HG03575 (cell line): ENCODE measurements around the gene SH3RF3.

Source experiments
- ATAC-seq: cut with Tn5 transposase; IDR thresholded peaks from one replicate; pipeline ENCODE4 v1.9.1; 2021; ENCODE audit not compliant: unreplicated experiment, insufficient number of reproducible peaks, low FRiP score; ENCODE audit errors: extremely low read depth

Gene SH3RF3

DNA sequence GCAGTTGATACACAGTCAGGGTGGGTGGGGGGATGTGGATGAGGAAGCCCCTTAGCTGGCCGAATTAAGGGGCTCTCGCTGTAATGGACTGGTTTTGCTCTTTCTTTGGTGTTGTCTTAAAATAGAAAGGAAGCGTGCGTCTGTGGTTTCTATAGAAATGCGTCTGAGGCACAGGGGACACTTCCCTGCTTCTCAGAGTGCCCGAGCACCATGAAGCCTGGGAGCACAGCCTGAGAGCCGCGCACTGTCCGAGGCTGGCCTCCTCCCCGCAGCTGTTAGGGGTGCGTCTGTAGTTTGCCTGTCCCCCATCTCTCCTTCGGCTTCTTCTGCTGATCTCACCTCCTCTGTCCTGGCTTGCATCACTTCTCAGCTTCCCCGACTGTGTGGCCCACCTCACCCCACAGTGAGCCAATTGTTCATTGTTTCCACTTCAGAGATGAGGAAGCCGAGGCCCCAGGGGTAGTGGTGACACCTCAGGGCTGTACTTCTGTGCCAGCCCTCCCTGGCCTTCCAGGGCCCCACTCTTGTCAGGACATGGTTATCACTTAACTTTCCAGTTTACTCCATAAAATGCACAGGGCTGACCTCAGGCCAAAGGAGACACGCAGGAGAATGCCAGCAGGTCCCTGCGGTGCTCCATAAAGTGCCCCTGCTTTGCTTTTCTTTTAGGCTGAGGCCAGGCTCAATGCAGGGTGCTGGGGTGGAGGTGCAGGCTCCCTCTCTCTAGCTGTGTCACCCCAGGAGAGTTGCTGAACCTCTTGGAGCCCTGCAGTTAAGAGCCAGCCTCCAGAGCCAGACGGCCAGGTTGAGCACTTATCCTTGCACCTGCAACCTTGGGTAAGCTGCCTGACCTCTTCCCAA, 274.2 kb downstream of the SH3RF3 start:
- ATAC-seq = no peak

DNA sequence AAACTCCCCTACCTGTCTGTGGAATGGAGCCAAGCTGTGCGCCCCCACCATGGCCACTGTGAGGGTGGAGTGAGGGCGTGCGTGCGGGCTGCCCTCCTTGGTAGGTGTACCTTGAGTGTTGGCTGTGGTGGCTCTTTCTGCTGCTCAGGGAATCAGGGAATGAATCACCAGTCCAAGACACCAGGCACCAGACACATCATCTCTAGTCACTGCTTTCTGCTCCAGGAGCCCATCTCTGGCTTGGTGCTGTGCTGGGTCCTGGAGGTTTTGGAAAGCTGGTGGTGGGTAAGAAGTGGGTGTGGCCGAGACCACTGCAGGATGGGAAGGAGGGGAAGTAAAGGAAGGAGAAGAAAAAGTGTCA, 274.8 kb downstream of the SH3RF3 start:
- no peak for ATAC-seq

DNA sequence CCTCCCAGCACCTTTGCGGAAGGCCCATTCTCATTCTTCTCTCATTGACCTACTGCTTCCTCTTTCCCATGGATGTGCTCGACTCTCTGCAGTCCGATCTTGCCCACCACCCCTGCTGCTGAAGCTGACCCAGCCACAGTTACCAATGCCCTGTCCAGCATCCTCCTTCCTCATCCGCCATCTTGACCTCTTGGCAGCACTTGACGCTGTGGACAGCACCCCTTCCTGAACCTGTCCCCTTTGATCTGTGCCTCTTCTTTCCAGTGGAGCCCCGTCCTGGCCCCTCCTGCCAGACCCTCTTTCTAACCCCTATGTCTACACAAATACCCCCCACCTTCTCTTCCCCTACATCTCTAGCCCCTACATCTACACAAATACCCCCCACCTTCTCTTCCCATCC, 275.7 kb downstream of the SH3RF3 start:
- no peak for ATAC-seq

DNA sequence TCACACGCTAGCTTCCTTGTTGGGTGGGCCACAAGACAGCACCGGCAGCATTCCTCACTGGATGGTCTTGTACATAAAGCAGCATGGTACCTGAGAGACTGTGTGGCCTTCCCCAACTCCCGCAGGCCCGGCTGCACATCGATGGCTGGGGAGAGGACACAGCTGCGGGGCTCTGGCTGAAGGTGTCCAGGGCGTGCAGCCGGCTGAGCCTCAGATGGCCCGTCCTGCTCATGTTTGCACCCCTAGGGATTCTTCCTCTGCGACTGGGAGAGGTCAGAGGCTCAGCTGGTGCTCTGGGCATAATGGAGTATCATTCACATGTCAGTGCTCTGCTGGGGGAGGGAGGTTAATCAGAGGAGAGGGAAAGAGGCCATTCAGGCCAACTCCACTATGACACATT, 276.9 kb downstream of the SH3RF3 start:
- ATAC-seq = no peak

DNA sequence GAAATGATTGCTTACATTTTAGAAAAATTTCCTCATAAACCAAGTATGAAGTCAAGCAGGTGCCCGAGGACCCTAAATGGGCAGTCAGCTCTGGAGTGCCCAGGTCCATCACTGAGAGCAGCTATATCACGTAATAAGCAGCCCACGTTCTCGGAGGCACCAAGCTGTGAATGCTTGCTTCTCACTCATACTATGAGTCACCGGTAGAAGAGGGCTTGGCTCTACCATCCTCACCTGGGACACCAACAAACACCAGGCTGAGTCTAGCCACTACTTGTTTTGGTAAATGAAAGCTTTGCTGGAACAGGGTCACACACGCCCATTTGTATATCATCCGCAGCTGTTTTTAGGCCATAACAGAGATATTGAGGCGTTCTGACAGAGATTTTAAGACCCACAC, 277.3 kb downstream of the SH3RF3 start:
- no peak for ATAC-seq

DNA sequence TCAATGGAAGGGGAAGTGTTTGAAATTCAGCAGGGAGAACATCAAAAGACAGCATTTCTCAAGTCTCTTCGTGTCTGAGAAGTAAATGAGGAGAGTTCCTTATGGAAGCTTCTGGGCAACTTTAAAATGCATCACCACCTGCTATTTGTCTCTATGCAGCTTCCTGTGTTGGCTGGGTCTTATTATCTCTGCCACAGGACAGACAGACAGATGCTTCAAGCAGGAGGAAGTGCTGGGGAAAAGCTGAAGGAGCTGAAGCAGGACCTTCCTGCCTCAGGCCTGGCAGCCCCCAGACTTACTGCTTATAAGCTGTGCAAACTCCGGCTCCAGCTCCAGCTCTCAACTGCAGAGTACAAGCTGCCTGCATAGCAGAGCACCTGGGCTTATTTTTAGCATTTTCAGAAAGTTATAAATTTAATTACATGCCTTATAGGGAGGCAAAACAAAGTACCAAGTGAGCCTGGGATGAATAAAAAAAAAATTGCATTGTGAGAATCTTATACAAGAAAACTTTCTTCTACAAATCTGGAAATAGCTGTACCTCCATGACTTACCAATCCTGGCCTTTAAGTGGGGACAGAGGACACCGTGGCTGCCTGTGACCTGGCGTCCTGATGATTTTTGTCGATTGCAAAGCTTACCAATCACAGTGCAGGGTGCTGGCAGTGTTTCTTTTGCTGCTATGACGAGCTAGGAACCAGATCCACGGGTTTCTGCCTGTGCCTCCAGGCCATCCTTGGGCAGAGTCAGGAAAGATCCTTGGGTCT, 278.5 kb downstream of the SH3RF3 start:
- ATAC-seq = no peak

DNA sequence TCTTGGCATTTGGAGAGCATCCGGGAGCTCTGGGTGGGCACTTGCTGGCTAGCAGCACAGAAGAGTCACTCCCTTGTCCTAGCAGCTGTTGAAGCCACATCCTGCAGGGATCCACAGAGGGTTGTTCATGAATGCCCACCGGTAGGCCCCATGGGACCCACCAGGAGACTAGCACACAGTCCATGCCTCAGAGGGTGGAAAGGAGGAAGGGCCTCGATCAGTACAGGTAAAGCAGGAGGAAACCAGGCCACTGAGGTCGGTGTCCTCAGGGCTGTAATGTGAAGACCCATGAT, 279.0 kb downstream of the SH3RF3 start:
- ATAC-seq = no peak

DNA sequence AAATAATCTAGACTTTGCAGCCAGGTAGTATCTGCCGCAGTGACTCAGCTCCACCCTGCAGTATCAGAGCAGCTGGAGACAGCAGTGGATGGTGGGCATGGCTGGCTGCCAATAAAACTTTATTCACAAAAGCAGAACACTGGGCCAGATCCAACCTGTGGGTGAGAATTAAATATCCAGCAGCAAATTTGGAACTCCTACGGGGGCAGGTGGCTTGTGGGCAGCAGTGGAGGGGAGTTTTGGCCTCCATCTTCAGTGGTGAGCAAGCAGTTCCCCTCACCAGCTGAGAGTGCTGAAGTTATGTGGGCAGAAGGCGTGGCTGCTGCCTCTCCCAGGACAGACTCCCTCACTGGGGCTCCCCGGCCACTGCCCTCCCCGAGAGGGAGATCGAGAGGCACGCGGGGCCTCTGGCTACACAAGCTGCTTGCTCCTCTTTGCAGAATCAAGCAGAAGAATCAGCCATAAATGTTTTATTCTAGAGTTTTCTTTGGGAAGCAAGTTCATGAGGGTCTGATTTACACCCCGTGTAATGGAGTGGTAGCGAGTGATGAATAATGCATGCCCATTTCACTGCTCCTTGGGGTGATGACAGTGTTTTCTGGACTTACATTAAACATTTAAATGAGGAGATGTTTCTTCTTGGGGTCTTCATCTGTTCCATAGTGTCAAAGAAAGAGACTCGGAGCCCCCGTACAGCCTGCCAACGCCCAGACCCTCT, 280.5 kb downstream of the SH3RF3 start:
- ATAC-seq = no peak

DNA sequence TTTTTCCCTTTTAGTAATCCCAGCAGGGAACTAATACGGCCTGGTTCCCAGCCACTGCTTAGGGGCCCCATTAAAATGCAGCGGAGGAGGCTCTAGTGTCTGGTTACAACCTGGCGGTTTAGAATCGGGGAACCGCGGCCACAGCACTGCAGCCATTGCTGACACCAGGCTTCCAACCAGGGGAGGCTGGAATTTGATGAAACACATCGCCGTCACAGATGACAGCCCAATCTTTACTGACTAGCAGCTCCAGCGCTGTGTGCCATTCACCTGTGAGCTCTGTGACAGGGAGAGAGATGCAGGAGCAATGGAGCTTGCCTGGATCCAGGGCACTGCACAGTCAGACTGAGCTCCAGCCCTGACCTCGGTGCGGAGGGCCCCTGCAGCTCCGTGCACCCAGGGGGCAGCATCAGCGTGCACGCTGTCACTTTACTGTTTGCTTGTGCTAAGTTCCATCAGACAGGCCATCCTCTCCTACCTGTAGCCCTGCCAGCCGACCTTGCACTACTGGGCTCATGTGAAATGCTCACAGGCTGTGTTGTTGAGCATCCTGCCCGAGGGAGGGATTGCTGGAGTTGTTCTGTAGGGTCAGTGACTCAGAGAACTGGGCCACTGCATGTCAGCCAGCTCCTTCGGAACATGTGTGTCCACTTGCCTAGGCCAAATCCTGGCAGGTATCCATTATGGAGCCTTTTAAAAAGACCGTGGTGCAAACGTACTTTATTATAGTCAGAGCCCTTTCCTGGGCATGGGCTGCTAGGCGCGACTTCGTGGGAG, 281.2 kb downstream of the SH3RF3 start:
- no peak for ATAC-seq

DNA sequence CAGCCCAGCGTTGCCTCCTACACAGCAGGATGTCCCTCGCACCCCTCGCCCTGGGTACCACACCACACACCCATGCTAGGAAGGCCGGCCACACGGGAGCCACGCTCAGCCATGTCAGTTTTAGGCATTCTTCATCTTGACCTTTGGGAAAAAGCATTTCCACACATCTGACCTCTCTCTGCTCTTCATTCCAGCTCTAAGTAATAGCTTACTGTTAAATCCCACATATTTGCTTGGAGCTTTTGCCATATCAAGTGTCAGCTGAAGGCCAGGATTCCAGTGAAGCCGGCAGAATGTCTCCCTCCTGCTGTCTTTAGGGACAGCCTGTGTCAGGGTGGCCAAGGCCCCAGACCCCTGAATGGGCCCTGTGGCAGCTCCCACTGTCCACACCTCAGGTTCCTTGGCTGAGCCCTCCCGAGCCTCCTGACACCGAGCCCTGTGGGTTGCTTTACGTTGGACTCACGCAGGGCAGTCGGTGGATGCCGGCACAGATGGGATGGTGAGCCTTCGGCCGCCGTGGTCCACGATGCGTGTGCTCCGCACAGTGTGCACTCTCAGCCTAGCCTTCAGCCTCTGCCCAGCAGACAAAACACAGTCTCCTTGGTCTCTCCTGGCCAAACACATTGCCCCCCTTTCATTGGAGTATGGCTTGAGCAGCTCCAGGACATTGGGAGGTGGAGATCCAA, 282.8 kb downstream of the SH3RF3 start:
- no peak for ATAC-seq

DNA sequence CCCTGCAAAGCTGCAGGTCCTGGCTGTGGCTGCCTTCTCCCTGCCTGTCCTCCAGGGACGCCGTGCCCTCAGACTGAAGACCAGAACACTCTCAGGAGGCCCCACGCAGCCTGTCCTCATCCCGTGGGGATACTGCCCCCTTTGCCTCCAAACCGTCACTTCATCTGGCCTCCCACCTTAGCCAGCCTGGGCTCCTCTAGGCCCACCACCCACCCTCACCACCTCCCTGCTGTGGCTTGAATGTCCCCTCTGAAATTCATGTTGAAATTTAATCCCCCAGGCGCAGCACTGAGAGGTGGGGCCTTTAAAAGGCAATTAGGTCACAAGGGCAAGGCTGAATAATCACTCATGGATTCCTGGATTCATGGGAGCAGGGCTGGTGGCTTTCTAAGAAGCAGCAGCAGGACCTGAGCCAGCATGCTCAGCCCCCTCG, 286.6 kb downstream of the SH3RF3 start:
- no peak for ATAC-seq

DNA sequence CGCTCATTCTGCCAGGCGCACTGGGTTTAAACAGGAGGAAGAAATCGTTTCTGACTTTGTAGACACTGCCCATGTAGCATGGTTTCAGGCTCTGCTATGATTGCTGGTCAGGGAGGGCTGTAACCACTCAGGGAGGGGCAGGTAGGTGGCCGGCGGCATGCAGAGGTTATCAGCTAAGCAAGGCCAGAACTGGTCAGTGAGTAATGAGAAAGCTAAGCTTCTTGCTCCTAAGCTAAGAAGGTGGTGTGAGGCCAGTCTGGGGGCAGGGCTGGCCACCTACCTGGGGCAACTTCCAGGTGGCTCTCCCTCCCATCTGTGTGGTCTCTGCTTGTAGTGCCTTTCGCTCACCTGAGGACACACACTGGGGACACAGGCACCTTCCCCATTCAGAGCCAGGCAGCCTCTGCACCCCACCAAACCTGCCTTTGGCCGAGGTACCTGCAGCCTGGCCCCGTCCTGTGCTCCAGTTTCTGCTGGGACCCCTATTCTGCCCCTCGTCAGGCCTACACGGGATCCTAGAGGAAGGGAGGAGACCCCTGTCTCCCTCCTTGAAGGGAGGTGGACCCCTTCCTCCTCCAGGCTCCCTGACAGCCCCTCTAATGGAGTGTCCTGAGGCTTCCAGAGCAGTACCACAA, 288.8 kb downstream of the SH3RF3 start:
- no peak for ATAC-seq

DNA sequence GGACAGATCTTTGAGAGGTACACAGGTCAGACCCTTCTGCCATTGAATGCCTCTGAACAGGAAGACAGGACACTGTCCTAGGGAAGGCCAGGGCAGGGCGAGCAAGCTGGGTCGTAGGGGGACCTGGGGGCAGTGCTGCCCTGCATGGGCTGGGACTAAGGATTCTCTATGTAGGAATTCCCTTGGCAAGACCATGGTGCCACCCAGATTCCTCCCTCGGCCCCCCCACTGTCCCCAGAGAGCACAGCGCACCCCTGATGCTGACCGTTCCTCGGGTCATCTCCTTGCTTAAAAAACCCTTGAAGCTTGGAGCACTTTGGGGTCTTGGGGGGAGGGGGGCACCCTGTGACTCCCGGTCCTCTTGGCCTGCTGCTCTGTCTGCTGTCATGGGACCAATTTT, 289.7 kb downstream of the SH3RF3 start:
- no peak for ATAC-seq

DNA sequence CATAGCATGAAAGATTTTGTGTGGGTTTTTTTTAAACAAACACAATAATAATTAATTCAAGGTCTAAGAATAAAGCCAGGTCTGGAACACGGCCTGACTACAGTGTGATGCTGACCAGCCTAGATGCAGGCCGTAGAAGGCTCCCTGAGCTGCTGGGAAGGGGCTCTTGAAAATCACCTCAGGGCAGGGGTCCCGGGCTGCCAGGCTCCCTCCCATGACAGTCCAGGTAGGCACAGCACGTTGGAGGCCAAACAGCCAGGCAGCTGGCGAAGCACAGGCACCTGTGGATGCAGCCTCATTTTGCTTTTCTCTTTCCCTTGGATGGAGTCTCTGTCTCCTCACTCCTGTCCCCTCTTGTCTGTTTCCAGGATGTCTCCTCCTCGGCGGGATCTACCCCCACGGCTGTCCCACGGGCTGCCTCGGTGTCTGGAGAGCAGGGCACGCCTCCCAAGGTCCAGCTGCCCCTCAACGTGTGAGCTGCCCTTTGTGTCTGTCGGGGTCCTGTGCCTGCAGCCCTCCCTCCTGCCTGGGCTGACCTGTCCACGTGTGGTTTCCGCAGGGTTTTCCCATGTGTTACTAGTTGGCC, 290.3 kb downstream of the SH3RF3 start:
- ATAC-seq = no peak

DNA sequence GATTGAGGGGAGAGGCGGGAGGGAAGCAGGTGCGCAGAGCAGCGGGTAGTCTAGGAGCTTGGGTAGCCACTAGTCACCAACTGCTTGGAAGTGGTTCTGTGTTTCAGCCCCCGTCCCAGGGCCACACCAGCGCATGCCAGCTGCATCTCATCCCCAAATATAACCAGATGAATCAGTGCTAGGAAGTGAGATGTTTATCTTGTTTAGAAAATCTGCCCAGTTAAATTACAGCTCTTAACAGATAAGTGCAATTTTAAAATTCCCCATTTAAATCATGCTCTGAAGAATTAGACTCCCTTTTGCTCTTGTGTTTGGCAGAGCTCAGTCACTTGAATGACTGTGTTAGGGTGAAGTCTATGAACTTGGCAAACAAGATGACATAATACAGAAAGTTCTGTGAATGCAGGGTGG, 291.0 kb downstream of the SH3RF3 start:
- ATAC-seq = no peak

DNA sequence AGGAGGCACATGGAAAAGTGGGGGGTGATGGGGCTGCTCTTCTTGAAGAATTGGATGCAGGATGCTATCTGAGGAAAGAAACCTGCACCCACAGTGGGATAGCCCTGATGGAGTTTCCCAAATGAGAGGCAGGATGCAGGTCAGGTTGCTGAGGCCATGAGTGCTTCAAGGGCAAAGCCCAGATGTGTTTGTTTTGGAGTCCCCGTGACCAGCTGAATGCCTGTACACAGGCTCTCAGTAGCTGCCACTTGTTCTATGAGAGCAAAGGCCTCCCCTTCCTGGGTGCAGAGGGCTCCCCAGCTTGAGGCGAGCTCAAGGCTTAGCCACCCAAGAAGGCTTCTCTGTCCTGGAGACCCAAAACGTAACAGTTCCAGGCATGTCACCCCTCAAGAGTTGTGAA, 292.1 kb downstream of the SH3RF3 start:
- ATAC-seq = no peak

DNA sequence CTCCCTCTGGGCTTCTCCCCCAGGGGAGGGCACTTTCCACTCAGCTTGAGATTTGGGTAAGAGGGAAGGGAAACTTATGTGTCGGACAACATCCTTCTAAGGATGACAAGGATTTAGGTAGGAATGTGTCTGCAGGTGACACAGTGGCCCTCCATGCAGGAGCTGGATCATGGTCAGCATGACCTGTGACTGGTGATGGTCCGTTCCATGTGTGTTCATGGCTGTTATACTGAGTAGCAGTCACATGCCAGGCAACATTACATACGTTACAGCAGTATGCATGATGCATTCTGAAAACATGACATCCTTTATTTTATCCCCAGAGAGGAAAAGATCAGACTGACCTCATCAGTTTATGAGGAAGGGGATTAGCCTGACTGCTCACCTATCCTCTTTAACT, 292.6 kb downstream of the SH3RF3 start:
- no peak for ATAC-seq
